AG04449 (cell line): ENCODE measurements around the gene RPL32.
"Not testable (repeated sequence)": the region's sequence is repeated elsewhere in the genome, so short reads cannot be mapped to it uniquely, and the experiment has no call there.

Experiments
- CTCF ChIA-PET: fragments of 350-600 bp; formaldehyde crosslinking; extraction: SDS; loops from one replicate; lab custom pipeline; 2021; ENCODE audit warnings: antibody characterized with exemption; lab: Yijun Ruan, JAX
- POLR2A ChIA-PET: fragments of 400-600, 350-600 bp; formaldehyde crosslinking; extraction: SDS; loops from one replicate; lab custom pipeline; 2020; ENCODE audit warnings: antibody characterized with exemption, inconsistent platforms; lab: Yijun Ruan, JAX
- DNase-seq: peaks from one replicate; pipeline ENCODE4 v3.0.0-alpha.2; 2010; ENCODE audit warnings: low read depth, low spot score
- H3K4me3 ChIP-seq: 2 replicates; pipeline ENCODE4 v1.5.1; 2011; ENCODE audit warnings: low read depth, mild to moderate bottlenecking, control low read depth, low read length
- TF ChIP-seq, protein P1 (sequence below): IDR thresholded peaks from one replicate; pipeline ENCODE4 v1.5.1; 2011; ENCODE audit warnings: mild to moderate bottlenecking, moderate library complexity, low read length, control low read depth, inconsistent platforms; ENCODE audit not compliant: insufficient read depth; ENCODE audit errors: missing control alignments

RPL32 gene

DNA sequence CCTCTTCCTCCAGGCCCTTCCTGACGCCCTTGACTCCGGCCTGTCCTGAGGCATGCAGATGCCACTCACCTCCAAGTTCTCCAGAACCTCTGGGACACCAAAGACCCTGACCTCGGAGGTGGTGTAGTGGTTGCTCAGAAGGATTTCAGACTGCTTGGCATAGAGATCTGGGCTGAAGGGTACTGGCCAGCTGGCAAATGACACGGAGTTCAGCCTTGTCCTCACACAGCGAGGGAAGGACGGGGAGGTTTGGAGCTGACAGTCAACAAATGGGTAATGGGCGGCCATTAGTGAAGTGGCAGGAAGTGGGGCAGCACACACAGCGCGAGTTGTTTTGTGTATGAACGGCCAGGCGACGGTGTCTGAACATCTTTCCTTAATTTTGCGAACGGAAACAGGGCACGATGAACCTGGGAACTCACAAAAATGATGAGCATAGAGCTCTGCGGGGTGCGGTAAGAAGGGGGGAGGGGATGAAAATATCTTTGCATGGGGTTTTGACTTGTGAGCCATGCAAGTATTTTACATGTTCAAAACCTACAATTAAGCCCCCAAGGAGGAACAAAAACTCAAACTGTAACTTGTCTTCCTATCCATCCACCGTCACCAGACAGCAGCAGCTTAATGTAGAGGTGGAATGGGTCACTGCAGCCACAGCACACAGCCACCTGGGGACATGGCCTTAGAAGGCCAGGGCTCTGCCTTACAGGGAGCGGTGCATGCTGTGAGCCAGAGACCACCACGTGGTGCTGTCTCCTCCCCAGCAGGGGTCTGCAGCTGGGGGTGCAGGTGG is 43.6 kb upstream of the RPL32 start:
- no peak for DNase-seq
- ChIA-PET CTCF (interaction anchor here (1.0 to 6.1 kb wide), 4 partner anchors 7 to 110 kb away, joined by 3 to 44 read pairs (median 8); no protein-coding TSS in a partner anchor), POLR2A (interaction anchor here (0.9 kb wide), 1 partner anchor 9 kb away, joined by 3 read pairs; no protein-coding TSS in a partner anchor)
- TF ChIP-seq, protein P1, sequence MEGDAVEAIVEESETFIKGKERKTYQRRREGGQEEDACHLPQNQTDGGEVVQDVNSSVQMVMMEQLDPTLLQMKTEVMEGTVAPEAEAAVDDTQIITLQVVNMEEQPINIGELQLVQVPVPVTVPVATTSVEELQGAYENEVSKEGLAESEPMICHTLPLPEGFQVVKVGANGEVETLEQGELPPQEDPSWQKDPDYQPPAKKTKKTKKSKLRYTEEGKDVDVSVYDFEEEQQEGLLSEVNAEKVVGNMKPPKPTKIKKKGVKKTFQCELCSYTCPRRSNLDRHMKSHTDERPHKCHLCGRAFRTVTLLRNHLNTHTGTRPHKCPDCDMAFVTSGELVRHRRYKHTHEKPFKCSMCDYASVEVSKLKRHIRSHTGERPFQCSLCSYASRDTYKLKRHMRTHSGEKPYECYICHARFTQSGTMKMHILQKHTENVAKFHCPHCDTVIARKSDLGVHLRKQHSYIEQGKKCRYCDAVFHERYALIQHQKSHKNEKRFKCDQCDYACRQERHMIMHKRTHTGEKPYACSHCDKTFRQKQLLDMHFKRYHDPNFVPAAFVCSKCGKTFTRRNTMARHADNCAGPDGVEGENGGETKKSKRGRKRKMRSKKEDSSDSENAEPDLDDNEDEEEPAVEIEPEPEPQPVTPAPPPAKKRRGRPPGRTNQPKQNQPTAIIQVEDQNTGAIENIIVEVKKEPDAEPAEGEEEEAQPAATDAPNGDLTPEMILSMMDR = no peak
- no peak overlapping the region for H3K4me3 ChIP-seq

DNA sequence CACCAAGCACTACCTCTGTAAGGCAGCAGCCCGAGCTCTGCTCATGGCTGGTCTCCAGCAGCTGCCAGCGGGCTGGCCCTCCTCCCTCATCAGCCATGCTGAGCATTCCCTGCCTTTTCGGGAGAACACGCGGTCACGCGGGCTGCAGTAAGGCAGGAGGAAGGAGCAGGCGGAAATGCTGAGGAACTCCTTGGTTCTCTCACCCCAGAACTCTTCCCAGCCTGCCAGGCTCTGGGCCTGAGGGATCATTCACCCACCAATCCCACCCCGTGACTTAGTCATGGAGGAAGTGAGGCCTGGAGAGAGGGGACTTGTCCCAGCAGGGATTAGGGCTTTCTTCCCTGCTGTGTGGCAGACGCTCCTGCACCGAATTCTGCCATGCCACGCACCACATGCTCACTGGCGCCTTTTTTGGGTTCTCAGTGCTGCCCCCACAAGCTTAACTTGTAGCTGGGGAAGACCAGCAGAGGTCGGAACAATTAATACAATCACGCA is 42.9 kb upstream of the RPL32 start:
- DNase-seq = no peak
- TF ChIP-seq, protein P1 = no peak
- CTCF ChIA-PET = interaction anchor here (0.6 to 6.1 kb wide), 6 partner anchors 8 to 100 kb away, joined by 3 to 44 read pairs (median 5); partner anchors contain the start of gene RPL32
- H3K4me3 ChIP-seq = no peak overlapping the region
- POLR2A ChIA-PET = interaction anchor here (0.9 kb wide), 1 partner anchor 10 kb away, joined by 3 read pairs; no protein-coding TSS in a partner anchor

DNA sequence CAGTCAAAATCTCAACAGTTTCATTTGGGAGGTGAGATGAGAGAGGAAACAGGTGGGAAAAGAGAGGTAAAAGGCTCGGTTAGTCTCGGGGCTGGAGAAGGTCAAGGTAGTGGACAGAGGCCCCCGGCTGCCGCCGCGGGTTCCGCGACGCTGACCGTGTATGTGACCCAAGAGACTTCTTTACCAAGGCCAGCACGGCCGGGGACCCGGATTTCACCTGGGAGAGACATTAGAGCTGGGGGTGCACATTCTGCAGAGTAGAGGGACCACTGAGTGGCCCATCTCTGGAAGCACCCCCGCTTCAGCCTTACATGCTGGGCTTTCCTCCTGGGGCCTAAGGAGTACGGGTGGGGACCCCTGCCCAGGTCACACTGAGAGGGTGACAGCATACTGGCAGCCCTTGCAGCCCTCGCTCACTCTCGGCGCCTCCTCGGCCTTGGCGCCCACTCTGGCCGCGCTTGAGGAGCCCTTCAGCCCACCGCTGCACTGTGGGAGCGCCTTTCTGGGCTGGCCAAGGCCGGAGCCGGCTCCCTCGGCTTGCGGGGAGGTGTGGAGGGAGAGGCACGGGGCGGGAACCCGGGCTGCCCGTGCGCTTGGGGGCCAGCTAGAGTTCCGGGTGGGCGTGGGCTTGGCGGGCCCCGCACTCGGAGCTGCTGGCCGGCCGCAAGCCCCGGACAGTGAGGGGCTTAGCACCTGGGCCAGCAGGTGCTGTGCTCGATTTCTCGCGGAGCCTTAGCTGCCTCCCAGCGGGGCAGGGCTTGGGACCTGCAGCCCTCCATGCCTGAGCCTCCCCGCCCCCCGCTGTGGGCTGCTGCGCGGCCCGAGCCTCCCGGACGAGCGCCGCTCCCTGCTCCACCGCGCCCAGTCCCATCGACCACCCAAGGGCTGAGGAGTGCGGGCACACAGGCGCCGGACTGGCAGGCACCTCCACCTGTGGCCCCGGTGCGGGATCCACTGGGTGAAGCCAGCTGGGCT is 41.3 kb upstream of the RPL32 start:
- CTCF ChIA-PET = interaction anchor here (1.8 to 6.1 kb wide), 3 partner anchors 10 to 41 kb away, joined by 6 to 44 read pairs (median 13); partner anchors contain the start of gene RPL32
- DNase-seq = no peak
- TF ChIP-seq, protein P1 = no peak
- POLR2A ChIA-PET = no interaction called here
- H3K4me3 ChIP-seq = no peak overlapping the region

DNA sequence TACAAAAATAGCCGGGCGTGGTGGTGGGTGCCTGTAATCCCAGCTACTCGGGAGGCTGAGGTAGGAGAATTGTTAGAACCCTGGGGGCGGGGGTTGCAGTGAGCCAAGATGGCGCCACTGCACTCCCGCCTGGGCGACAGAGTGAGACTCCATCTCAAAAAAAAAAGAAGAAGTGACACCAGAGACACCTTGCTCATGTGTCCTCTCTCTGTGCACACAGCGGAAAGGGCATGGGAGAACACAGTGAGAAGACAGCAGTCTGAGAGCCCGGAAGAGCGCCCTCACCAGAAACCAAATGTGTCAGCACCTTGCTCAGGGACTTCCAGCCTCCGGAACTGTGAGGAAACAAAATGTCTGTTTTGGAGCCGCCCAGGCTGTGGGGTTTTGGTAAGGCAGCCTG is 40.5 kb upstream of the RPL32 start:
- DNase-seq, CTCF ChIA-PET, POLR2A ChIA-PET, H3K4me3 ChIP-seq: not testable (repeated sequence)

DNA sequence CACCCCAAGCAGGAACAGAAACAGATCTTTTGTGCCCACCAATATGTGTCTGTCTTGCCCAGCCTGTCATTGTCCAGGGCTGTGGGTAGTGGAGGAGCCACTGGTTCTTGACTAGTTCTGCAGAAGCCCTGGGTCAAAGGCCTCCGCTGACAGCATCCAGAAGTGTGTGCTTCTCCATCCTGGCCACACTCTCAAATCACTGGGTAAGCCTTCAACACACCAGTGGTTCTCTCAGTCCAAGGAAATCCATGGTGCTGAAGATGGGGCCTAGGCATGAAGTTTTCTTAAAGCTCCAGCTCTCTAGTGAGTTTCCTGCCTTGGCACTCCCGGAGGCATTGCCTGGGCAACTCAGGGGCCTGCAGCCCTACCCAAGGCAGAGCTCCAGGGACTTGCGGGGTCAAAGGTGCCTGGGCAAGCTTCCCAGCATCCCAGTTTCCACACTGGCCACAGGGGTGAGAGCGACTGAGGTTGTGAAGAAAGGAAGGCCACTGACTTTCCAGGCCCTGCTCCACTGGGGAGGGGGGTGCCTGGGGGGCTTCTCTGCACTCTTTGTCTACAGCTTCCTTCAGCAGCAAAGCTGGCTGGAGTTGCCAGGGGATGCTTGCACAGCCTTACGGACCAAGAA is 37.9 kb upstream of the RPL32 start:
- TF ChIP-seq, protein P1 = no peak
- POLR2A ChIA-PET = interaction anchor here (1.2 kb wide), 1 partner anchor 89 kb away, joined by 3 read pairs; no protein-coding TSS in a partner anchor
- CTCF ChIA-PET = interaction anchor here (1.3 to 8.0 kb wide), 5 partner anchors 8 to 38 kb away, joined by 5 to 81 read pairs (median 9); partner anchors contain the start of gene RPL32

DNA sequence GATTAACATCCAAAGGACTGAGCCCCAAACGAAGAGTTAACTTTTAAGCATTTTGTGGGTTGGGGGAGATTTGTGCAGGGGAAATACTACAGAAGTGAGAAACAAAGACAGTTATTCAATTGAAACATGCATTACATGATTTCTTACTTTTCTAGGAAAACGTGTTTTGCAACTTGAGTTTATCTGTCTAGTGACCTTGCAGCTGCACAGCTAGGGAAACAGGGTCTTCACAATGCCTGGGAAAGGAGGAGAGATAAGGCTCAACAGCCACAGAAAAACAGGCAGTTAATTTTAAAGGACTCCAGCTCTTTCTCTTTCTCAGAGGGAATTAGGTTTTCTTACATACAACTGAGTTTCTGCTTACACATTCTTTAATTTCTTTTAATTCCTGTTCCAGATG is 37.4 kb upstream of the RPL32 start:
- DNase-seq, H3K4me3 ChIP-seq: not testable (repeated sequence)
- ChIA-PET POLR2A (interaction anchor here (1.2 kb wide), 1 partner anchor 90 kb away, joined by 3 read pairs; no protein-coding TSS in a partner anchor), CTCF (interaction anchor here (1.3 to 8.0 kb wide), 5 partner anchors 9 to 117 kb away, joined by 3 to 81 read pairs (median 7); partner anchors contain the start of gene RPL32)

More for the DNA sequence above, 37.9 kb upstream of the RPL32 start:
- H3K4me3 ChIP-seq = no peak overlapping the region
- no peak for DNase-seq
